ENCODE data around the gene C9orf152.

GRCh38 chr9:110208031-110208430 lies at the start of gene C9orf152:
- no peak for TF ChIP-seq POLR2AphosphoS5 (IDR thresholded peaks at IDR 0.05; ENCODE audit: low read depth, low read length)
- TF ChIP-seq POLR2A (IDR thresholded peaks at IDR 0.05; ENCODE audit: low read depth, low read length): no peak
- TF ChIP-seq TAF1 (IDR thresholded peaks at IDR 0.05; ENCODE audit: borderline replicate concordance, low read depth, low read length): no peak
